ENCODE measurements around the gene ANAPC2.
A peak's percentile ranks its signal among the peaks of the same experiment; 100 is the strongest.

The ANAPC2 gene

GRCh38 chr9:137227054-137227852 lies 38.9 kb upstream of the ANAPC2 start, which contains the start of gene RNF224:
Gene RNF224, plus strand, starts transcription at chr9:137227502. Its CDS starts 834 bp downstream, at chr9:137228336.
- peak; percentile 47 for DNase-seq

- DNase-seq = no peak
Measured at GRCh38 chr9:137226338-137227053, 38.1 kb upstream of the ANAPC2 start.

GRCh38 chr9:137225699-137226331 lies 37.5 kb upstream of the ANAPC2 start:
- DNase-seq = no peak

- no peak for DNase-seq
Measured at GRCh38 chr9:137224830-137225694, 36.7 kb upstream of the ANAPC2 start, which contains the start of gene CYSRT1. Gene CYSRT1, plus strand, starts transcription at chr9:137225174. Its CDS starts 448 bp downstream, at chr9:137225622.

- peak; percentile 92 for DNase-seq
Measured at GRCh38 chr9:137223078-137223970, 35.0 kb upstream of the ANAPC2 start.

GRCh38 chr9:137222190-137223077 lies 34.1 kb upstream of the ANAPC2 start, which contains the start of gene RNF208:
Gene RNF208, minus strand, starts transcription at chr9:137222240. Its CDS starts 1,028 bp downstream, at chr9:137221212.
- peak; percentile 18 for DNase-seq

- DNase-seq = no peak
Measured at GRCh38 chr9:137221506-137222111, 33.2 kb upstream of the ANAPC2 start.

- DNase-seq = no peak
Measured at GRCh38 chr9:137221095-137221505, 32.7 kb upstream of the ANAPC2 start.

- no peak for DNase-seq
Measured at GRCh38 chr9:137220317-137221094, 32.1 kb upstream of the ANAPC2 start.

- no peak for DNase-seq
Measured at GRCh38 chr9:137219757-137220316, 31.5 kb upstream of the ANAPC2 start.

- no peak for DNase-seq
Measured at GRCh38 chr9:137218754-137219271, 30.5 kb upstream of the ANAPC2 start.

GRCh38 chr9:137218212-137218753 lies 29.9 kb upstream of the ANAPC2 start:
- DNase-seq = no peak

GRCh38 chr9:137217276-137218211 lies 29.2 kb upstream of the ANAPC2 start:
- peak; percentile 65 for DNase-seq

- DNase-seq = no peak
Measured at GRCh38 chr9:137216188-137216965, 28.0 kb upstream of the ANAPC2 start.

- DNase-seq = no peak
Measured at GRCh38 chr9:137215196-137215986, 27.0 kb upstream of the ANAPC2 start.

All from NCI-H1105 (cell line).